Colonic mucosa (tissue), 4 donors: ENCODE measurements around the gene NEURL1. TPM values are rescaled to one million over a fixed set of nuclear protein-coding genes. Genes with fewer than 3 reads are reported as not detected.

Experiments used
- DNase-seq: peaks from one replicate; pipeline ENCODE4 v3.0.0-alpha.2; 2020
- H3K27ac ChIP-seq: fragments of 200-600 bp; one replicate; pipeline ENCODE4 v1.8.0; 2021
- H3K27me3 ChIP-seq: fragments of 200-600 bp; one replicate; pipeline ENCODE4 v1.8.0; 2021
- H3K36me3 ChIP-seq: fragments of 200-600 bp; one replicate; pipeline ENCODE4 v1.8.0; 2021
- H3K4me1 ChIP-seq: fragments of 200-600 bp; one replicate; pipeline ENCODE4 v1.8.0; 2021; ENCODE audit warnings: mild to moderate bottlenecking
- H3K4me3 ChIP-seq: fragments of 200-600 bp; one replicate; pipeline ENCODE4 v1.8.0; 2021
- H3K9ac ChIP-seq, 2 donors: one replicate each; pipeline ENCODE4 v1.7.0; 2013; ENCODE audit warnings: control low read depth in 2 of 2, low read depth in 2 of 2, low read length in 2 of 2
- H3K9me3 ChIP-seq: fragments of 200-600 bp; one replicate; pipeline ENCODE4 v1.8.0; 2021
- intact Hi-C: fragments of 100-400 bp; cut with DNase I; formaldehyde crosslinking; loops from one replicate; pipeline ENCODE4 v1.14.1; 2022
- total RNA-seq, 2 donors: library from RNA; stranded (reverse); fragmentation: NEBNext Ultra II Directional in 1 of 2; extraction: Animal tissue kit (Norgen Biotek cat#: 25700) in 1 of 2; gene quantifications; one replicate each; pipeline ENCODE4 v1.2.1, GENCODE V29; 2021
- TF ChIP-seq, protein P1 (sequence below): fragments of 200-600 bp; IDR thresholded peaks from one replicate; pipeline ENCODE4 v1.8.0; 2022; ENCODE audit warnings: antibody characterized with exemption, mild to moderate bottlenecking
- donor health status: healthy.
- donor health status: DM: no; HTN: no; CAD: no.
- donor health status: DM: no; HTN: no; CAD: no.

The NEURL1 gene
- total RNA-seq, 2 donors from 2014 or later = 40.2 to 46.1 TPM

DNA sequence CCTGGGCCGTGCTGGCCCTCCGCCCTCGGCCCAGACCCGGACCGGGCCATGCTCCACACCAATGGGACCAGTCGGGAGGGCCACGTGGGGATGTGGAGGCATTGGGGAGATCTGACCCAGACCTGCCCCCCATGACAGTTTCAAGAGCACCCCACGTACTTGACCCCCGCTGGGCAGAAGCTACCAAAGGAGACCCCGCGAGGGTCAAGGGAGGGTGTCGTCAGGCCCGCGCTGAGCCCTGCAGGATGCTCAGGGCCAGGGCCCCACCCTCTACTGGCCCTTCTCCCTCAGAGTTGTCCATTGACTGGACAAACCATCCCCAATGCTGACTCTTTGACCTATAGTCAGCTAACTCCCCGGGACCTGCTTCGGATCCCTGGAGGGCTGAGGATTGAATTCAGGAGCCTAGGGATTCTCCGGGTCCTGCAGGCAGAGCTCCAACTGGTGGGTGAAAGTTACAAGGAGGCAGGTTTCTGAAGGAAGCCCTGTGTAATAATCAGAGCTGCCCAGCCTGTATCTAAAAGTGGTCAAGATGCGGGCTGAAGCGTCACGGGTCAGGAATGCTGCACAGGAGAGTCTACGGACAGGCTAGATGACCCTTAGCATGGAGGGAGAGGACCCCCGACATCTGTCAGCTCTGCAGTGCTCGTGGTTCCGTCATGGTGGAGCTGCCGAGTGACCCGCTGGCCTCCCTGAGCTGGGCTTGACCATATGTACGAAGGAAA, 40.8 kb upstream of the NEURL1 start:
- H3K4me1 ChIP-seq = peaks cover 9% of the 10 kb centered on the region
- no peaks in the 10 kb centered on the region for H3K9me3 ChIP-seq
- H3K27me3 ChIP-seq = no peaks in the 10 kb centered on the region
- peak overlapping the region; percentile 61 for H3K4me3 ChIP-seq
- intact Hi-C loops = no loop called here
- H3K9ac ChIP-seq = peak overlapping the region; percentile 85 to 86
- H3K27ac ChIP-seq = peak overlapping the region; percentile 78
- no peaks in the 10 kb centered on the region for H3K36me3 ChIP-seq
- TF ChIP-seq, protein P1, sequence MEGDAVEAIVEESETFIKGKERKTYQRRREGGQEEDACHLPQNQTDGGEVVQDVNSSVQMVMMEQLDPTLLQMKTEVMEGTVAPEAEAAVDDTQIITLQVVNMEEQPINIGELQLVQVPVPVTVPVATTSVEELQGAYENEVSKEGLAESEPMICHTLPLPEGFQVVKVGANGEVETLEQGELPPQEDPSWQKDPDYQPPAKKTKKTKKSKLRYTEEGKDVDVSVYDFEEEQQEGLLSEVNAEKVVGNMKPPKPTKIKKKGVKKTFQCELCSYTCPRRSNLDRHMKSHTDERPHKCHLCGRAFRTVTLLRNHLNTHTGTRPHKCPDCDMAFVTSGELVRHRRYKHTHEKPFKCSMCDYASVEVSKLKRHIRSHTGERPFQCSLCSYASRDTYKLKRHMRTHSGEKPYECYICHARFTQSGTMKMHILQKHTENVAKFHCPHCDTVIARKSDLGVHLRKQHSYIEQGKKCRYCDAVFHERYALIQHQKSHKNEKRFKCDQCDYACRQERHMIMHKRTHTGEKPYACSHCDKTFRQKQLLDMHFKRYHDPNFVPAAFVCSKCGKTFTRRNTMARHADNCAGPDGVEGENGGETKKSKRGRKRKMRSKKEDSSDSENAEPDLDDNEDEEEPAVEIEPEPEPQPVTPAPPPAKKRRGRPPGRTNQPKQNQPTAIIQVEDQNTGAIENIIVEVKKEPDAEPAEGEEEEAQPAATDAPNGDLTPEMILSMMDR = no peak
- no peak for DNase-seq

DNA sequence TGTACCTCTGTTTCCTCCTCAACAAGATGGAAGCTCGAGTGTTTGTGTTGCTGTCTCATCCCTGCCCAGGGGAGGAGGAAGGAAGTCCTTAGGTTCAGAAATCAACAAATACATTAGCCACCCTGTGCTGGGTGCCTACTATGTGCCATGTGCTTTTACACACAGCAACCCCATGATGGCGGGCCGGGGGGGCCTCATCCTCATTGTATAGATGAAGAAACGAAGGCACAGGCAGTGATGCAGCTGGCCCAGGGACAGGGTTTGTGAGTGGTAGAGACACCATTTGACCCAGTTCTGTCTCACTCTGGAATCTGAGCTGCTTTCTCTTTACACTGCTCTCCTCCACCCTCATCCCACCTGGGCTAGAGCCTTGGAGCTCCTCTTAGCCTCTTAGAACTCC, 39.5 kb upstream of the NEURL1 start:
- intact Hi-C loops = no loop called here
- H3K36me3 ChIP-seq = no peaks in the 10 kb centered on the region
- peaks cover 9% of the 10 kb centered on the region for H3K4me1 ChIP-seq
- no peak overlapping the region for H3K4me3 ChIP-seq
- DNase-seq = no peak
- H3K27ac ChIP-seq = no peak overlapping the region
- no peaks in the 10 kb centered on the region for H3K27me3 ChIP-seq
- TF ChIP-seq, protein P1 = no peak
- H3K9ac ChIP-seq = no peak overlapping the region
- no peaks in the 10 kb centered on the region for H3K9me3 ChIP-seq

DNA sequence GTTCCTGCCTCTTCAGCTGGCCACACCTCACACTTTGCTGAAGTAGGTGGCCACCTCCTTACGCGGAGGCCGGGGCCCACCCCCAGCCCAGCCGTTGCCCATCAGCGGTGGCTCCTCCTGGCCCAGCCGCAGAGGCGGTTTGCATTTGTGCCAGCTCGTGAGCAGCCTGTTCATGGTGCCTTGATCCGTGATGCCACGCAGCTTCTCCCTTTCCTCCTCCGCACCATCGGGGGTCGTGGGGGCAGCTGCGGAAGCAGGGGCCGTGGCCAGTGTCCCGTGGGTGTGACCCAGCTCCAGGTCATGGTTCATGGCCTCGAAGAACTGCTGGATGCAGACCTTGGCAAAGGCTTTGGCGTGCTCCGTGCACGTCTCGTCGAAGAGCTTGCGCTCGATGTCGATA, 38.3 kb upstream of the NEURL1 start:
- TF ChIP-seq, protein P1 = no peak
- DNase-seq = no peak
- intact Hi-C loops = no loop called here

DNA sequence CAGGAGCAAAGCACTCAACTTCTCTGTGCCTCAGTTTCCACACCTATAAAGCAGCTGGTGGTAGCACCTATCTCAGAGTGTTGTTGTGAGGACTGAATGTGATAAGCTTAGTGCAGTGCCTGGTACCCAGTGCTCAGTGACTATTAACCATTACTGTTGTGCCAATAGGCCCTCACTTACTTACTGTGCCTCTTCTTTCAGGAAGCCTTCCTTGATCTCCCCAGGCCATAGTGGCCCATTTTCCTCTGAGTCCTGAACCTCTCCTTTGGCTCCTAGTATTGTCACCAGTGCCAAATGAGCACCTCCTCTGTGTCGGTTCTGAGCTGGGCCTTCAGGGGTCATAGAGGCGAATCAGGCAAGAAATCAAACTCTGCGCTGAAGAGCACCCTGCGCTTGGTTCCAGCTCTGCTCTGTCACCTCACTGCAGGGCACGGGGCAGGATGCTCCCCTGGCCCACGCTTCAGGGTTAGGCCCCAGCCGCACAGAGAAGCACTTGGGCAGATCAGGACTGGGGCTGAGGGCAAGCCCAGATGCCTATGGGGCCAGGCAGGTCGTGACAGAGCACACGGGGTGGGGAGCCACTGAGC, 37.3 kb upstream of the NEURL1 start:
- intact Hi-C loops = no loop called here
- Histone ChIP-seq H3K4me3 (no peak overlapping the region), H3K9me3 (no peaks in the 10 kb centered on the region), H3K4me1 (peaks cover 5% of the 10 kb centered on the region), H3K27ac (no peak overlapping the region), H3K9ac (no peak overlapping the region), H3K27me3 (no peaks in the 10 kb centered on the region), H3K36me3 (no peaks in the 10 kb centered on the region)
- TF ChIP-seq, protein P1 = no peak
- DNase-seq = no peak

More for the DNA sequence above, 38.3 kb upstream of the NEURL1 start:
- Histone ChIP-seq H3K9me3 (no peaks in the 10 kb centered on the region), H3K9ac (no peak overlapping the region), H3K36me3 (no peaks in the 10 kb centered on the region), H3K4me1 (peaks cover 5% of the 10 kb centered on the region), H3K27ac (no peak overlapping the region), H3K27me3 (no peaks in the 10 kb centered on the region), H3K4me3 (no peak overlapping the region)

DNA sequence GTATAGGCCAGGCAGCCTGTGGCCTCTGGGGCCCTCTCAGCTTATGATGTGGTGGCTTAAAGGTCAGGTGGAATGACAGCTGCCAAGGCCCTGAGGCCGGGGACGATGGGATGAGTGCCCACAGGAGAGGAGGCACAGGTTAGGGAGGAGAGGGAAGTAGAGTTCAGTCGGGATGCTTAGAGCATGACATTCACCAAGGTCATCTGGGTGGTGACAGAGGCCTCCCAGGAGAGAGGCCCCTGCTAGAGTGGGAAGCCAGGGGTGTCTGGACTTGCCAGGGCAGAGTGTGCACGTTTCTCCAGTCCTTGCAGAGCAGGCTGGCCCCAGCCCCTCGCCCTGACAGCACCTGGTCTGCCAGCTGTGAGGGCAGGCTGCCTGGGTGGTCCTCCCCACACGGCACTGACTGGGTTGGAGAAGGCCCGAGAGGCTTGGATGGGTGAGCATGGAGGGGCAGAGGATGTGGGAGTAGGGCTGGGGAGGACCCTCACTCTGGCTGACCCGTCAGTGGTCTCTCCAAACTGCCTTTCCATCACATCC, 36.3 kb upstream of the NEURL1 start:
- Histone ChIP-seq H3K27ac (no peak overlapping the region), H3K27me3 (no peaks in the 10 kb centered on the region), H3K4me1 (peaks cover 5% of the 10 kb centered on the region), H3K36me3 (no peaks in the 10 kb centered on the region), H3K9ac (no peak overlapping the region), H3K4me3 (no peak overlapping the region), H3K9me3 (no peaks in the 10 kb centered on the region)
- TF ChIP-seq, protein P1 = no peak
- no peak for DNase-seq
- intact Hi-C loops = no loop called here
